Common myeloid progenitor, CD34-positive (primary cell): Measurements from ENCODE around the gene NCBP1.
A peak's percentile ranks its signal among the peaks of the same experiment; 100 is the strongest.
"Not testable (repeated sequence)": the region's sequence is repeated elsewhere in the genome, so short reads cannot be mapped to it uniquely, and the experiment has no call there.

Source experiments
- CTCF ChIA-PET: fragments of 350-600 bp; sonication (Branson Sonifier 250); formaldehyde crosslinking; loops from one replicate; lab custom pipeline; 2021; ENCODE audit warnings: antibody characterized with exemption; lab: Charles Lee
- POLR2A ChIA-PET: fragments of 350-600 bp; sonication (Branson Sonifier 250); formaldehyde crosslinking; loops from one replicate; lab custom pipeline; 2021; ENCODE audit warnings: antibody characterized with exemption; lab: Charles Lee
- DNase-seq, 3 donors: peaks; one replicate each; pipeline versions ENCODE4 v3.0.0 to v3.0.0-alpha.2; 2013
- H3K27ac ChIP-seq, 2 experiments: 1 replicate in 1 of 2; 2 replicates in 1 of 2; pipeline ENCODE4 v1.7.0; 2013; ENCODE audit warnings: inconsistent platforms in 2 of 2, low read length in 2 of 2, mild to moderate bottlenecking in 2 of 2, low read depth in 1 of 2, moderate library complexity in 1 of 2; ENCODE audit not compliant: severe bottlenecking in 2 of 2, insufficient read depth in 1 of 2, poor library complexity in 1 of 2
- H3K27me3 ChIP-seq, 5 experiments: replicated peaks in 2 of 5; 1 replicate in 3 of 5; 2 replicates in 2 of 5; pipeline versions ENCODE4 v1.6.1 to v1.7.0; 2013; ENCODE audit warnings: low read length in 4 of 5, mild to moderate bottlenecking in 2 of 5, moderate library complexity in 2 of 5, inconsistent platforms in 1 of 5; ENCODE audit not compliant: insufficient read depth in 5 of 5, control insufficient read depth in 4 of 5
- H3K36me3 ChIP-seq, 4 experiments: 1 replicate in 2 of 4; 2 replicates in 2 of 4; pipeline versions ENCODE4 v1.6.1 to v1.7.0; 2013; ENCODE audit warnings: low read length in 3 of 4, control low read depth in 1 of 4, mild to moderate bottlenecking in 1 of 4; ENCODE audit not compliant: control insufficient read depth in 4 of 4, insufficient read depth in 4 of 4
- H3K4me1 ChIP-seq, 4 experiments: 1 replicate in 3 of 4; 2 replicates in 1 of 4; pipeline versions ENCODE4 v1.6.1 to v1.7.1; 2013; ENCODE audit warnings: low read length in 3 of 4, mild to moderate bottlenecking in 3 of 4, control low read depth in 1 of 4, inconsistent platforms in 1 of 4, moderate library complexity in 1 of 4; ENCODE audit not compliant: control insufficient read depth in 4 of 4, insufficient read depth in 4 of 4; ENCODE audit errors: control extremely low read depth in 1 of 4
- H3K4me3 ChIP-seq, 7 experiments: 1 replicate in 4 of 7; 2 replicates in 3 of 7; pipeline versions ENCODE4 v1.5.1 to v1.7.0; 2013; ENCODE audit warnings: mild to moderate bottlenecking in 7 of 7, low read length in 6 of 7, moderate library complexity in 6 of 7, inconsistent platforms in 2 of 7, low read depth in 2 of 7, control low read depth in 1 of 7; ENCODE audit not compliant: insufficient read depth in 4 of 7, control insufficient read depth in 1 of 7; ENCODE audit errors: extremely low read depth in 1 of 7
- H3K9me3 ChIP-seq, 5 experiments: 1 replicate in 4 of 5; 2 replicates in 1 of 5; pipeline versions ENCODE4 v1.6.1 to v1.7.1; 2013; ENCODE audit warnings: low read length in 4 of 5, mild to moderate bottlenecking in 2 of 5, inconsistent platforms in 1 of 5, low read depth in 1 of 5, moderate library complexity in 1 of 5; ENCODE audit not compliant: control insufficient read depth in 4 of 5, insufficient read depth in 2 of 5; ENCODE audit errors: control extremely low read depth in 1 of 5
- WGBS: methylation state at CpG from one replicate; pipeline ENCODE4 v1.1.5; 2013; ENCODE audit not compliant: insufficient coverage; 5-methylcytosine and 5-hydroxymethylcytosine counted together

Gene NCBP1

GRCh38 chr9:97602430-97602829 lies 31.2 kb upstream of the NCBP1 start:
- POLR2A ChIA-PET: no interaction called here
- H3K4me3 ChIP-seq: no peak overlapping the region
- WGBS: 96% methylated on average over 7 of the region's 10 CpGs
- H3K9me3 ChIP-seq: no peaks in the 10 kb centered on the region
- H3K4me1 ChIP-seq: peaks cover 0 to 7% (median 2%) of the 10 kb centered on the region in 4 experiments
- H3K36me3 ChIP-seq: peaks cover 15 to 68% (median 55%) of the 10 kb centered on the region in 4 experiments
- no peak overlapping the region for H3K27ac ChIP-seq
- CTCF ChIA-PET: interaction anchor here (1.8 to 29.1 kb wide), 3 partner anchors 12 to 132 kb away, joined by 5 to 637 read pairs (median 7); no protein-coding TSS in a partner anchor
- no peak for DNase-seq
- no peaks in the 10 kb centered on the region for H3K27me3 ChIP-seq

GRCh38 chr9:97604901-97605645 lies 28.5 kb upstream of the NCBP1 start:
- H3K27ac ChIP-seq: no peak overlapping the region
- no peaks in the 10 kb centered on the region for H3K9me3 ChIP-seq
- ChIA-PET CTCF (interaction anchor here (29.1 kb wide), 1 partner anchor 134 kb away, joined by 637 read pairs; no protein-coding TSS in a partner anchor), POLR2A (no interaction called here)
- H3K36me3 ChIP-seq: peaks cover 24 to 70% (median 58%) of the 10 kb centered on the region in 4 experiments
- H3K27me3 ChIP-seq: no peaks in the 10 kb centered on the region
- no peak overlapping the region for H3K4me3 ChIP-seq
- H3K4me1 ChIP-seq: no peaks in the 10 kb centered on the region
- WGBS: 99% methylated on average over 17 of the region's 17 CpGs
- DNase-seq: no peak

GRCh38 chr9:97615439-97616072 lies 18.1 kb upstream of the NCBP1 start:
- CTCF ChIA-PET: interaction anchor here (0.6 to 29.1 kb wide), 30 partner anchors 8 to 759 kb away, joined by 3 to 637 read pairs (median 4); partner anchors contain the start of genes TDRD7 and TSTD2
- peak; percentile 63 to 83 (median 75) for DNase-seq
- POLR2A ChIA-PET: interaction anchor here (1.2 to 1.3 kb wide), 2 partner anchors 12 to 18 kb away, joined by 3 to 4 read pairs; partner anchors contain the start of genes NCBP1 and TSTD2

GRCh38 chr9:97617939-97618416 lies 15.6 kb upstream of the NCBP1 start:
- POLR2A ChIA-PET: interaction anchor here (0.9 kb wide), 2 partner anchors 14 to 24 kb away, joined by 3 read pairs; no protein-coding TSS in a partner anchor
- Histone ChIP-seq H3K27me3 (no peaks in the 10 kb centered on the region), H3K9me3 (peaks cover 0 to 3% (median 0%) of the 10 kb centered on the region in 5 experiments), H3K4me3 (no peak overlapping the region), H3K27ac (no peak overlapping the region), H3K36me3 (peaks cover 5 to 37% (median 30%) of the 10 kb centered on the region in 4 experiments), H3K4me1 (no peaks in the 10 kb centered on the region)
- CTCF ChIA-PET: interaction anchor here (0.8 to 29.1 kb wide), 4 partner anchors 8 to 147 kb away, joined by 3 to 637 read pairs (median 7); no protein-coding TSS in a partner anchor
- no CpG with 5 or more reads among the region's 1 CpG for WGBS
- DNase-seq: no peak

More at GRCh38 chr9:97615439-97616072, 18.1 kb upstream of the NCBP1 start:
- Histone ChIP-seq H3K4me3 (no peak overlapping the region), H3K36me3 (peaks cover 13 to 45% (median 30%) of the 10 kb centered on the region in 4 experiments), H3K27me3 (no peaks in the 10 kb centered on the region), H3K9me3 (peaks cover 0 to 3% (median 0%) of the 10 kb centered on the region in 5 experiments), H3K27ac (no peak overlapping the region), H3K4me1 (no peaks in the 10 kb centered on the region)

GRCh38 chr9:97620063-97620462 lies 13.6 kb upstream of the NCBP1 start:
- H3K36me3 ChIP-seq: peaks cover 4 to 44% (median 33%) of the 10 kb centered on the region in 4 experiments
- H3K27ac ChIP-seq, POLR2A ChIA-PET, H3K9me3 ChIP-seq, H3K4me3 ChIP-seq, DNase-seq, H3K27me3 ChIP-seq, H3K4me1 ChIP-seq: not testable (repeated sequence)
- WGBS: 94% methylated on average over 2 of the region's 2 CpGs
- CTCF ChIA-PET: interaction anchor here (2.2 to 29.1 kb wide), 2 partner anchors 21 to 149 kb away, joined by 6 to 637 read pairs; no protein-coding TSS in a partner anchor

GRCh38 chr9:97622483-97622882 lies 11.1 kb upstream of the NCBP1 start:
- DNase-seq, H3K4me3 ChIP-seq, POLR2A ChIA-PET, H3K27me3 ChIP-seq, H3K4me1 ChIP-seq, H3K27ac ChIP-seq, H3K9me3 ChIP-seq: not testable (repeated sequence)
- H3K36me3 ChIP-seq: peaks cover 6 to 46% (median 36%) of the 10 kb centered on the region in 4 experiments
- CTCF ChIA-PET: interaction anchor here (0.9 to 2.4 kb wide), 3 partner anchors 10 to 155 kb away, joined by 3 to 7 read pairs (median 3); no protein-coding TSS in a partner anchor
- WGBS: 98% methylated on average over 5 of the region's 5 CpGs
